Peyer's patch (tissue), 4 donors: ENCODE data around the gene XCL1. TPM values are rescaled to one million over a fixed set of nuclear protein-coding genes. Genes with fewer than 3 reads are reported as not detected.
"Not testable (repeated sequence)": the region's sequence is repeated elsewhere in the genome, so short reads cannot be mapped to it uniquely, and the experiment has no call there.

ENCODE experiments used
- DNase-seq, 3 donors: peaks; one replicate each; pipeline ENCODE4 v3.0.0-alpha.2; 2017 to 2019
- H3K27ac ChIP-seq, 4 donors: fragments of 200-600 bp; sonication (generic); one replicate each; pipeline ENCODE4 v1.5.1; 2016 to 2019
- H3K27me3 ChIP-seq, 2 donors: fragments of 200-600 bp; sonication (generic); one replicate each; pipeline ENCODE4 v1.5.1; 2019
- H3K36me3 ChIP-seq, 3 donors: fragments of 200-600 bp; sonication (generic); one replicate each; pipeline ENCODE4 v1.5.1; 2016 to 2019
- H3K4me1 ChIP-seq, 4 donors: fragments of 200-600 bp; sonication (generic); one replicate each; pipeline ENCODE4 v1.5.1; 2016 to 2019
- H3K4me3 ChIP-seq, 4 donors: fragments of 200-600 bp; sonication (generic); 1 replicate in 3 of 4; 2 replicates in 1 of 4; pipeline ENCODE4 v1.5.1; 2016 to 2019; ENCODE audit warnings: mild to moderate bottlenecking in 1 of 4
- H3K9me3 ChIP-seq, 4 donors: fragments of 200-600 bp; sonication (generic); one replicate each; pipeline ENCODE4 v1.5.1; 2016 to 2019; ENCODE audit warnings: mild to moderate bottlenecking in 1 of 4
- POLR2A ChIP-seq, 2 donors: fragments of 450-650 bp; IDR thresholded peaks; one replicate each; pipeline ENCODE4 v1.5.1; 2017; ENCODE audit warnings: antibody characterized with exemption in 2 of 2, mild to moderate bottlenecking in 2 of 2, moderate library complexity in 2 of 2
- total RNA-seq, 4 donors: library from RNA; depleted of rRNA; stranded (reverse); fragments of >200 nt; gene quantifications; one replicate each; pipeline ENCODE4 v1.1.0, GENCODE V29; 2016
- TF ChIP-seq, protein P1 (sequence below), 6 experiments: fragments of 450-650 bp in 4 of 6; fragments of 200-600 bp in 2 of 6; sonication (generic) in 1 of 6; IDR thresholded peaks; one replicate each; pipeline ENCODE4 v1.5.1; 2017 to 2019; ENCODE audit warnings: antibody characterized with exemption in 6 of 6, mild to moderate bottlenecking in 3 of 6, moderate library complexity in 1 of 6

XCL1 gene
- total RNA-seq, 4 donors from 2014 or later: not detected

- H3K4me3 ChIP-seq: no peak overlapping the region
- H3K27ac ChIP-seq: no peak overlapping the region
- no peaks in the 10 kb centered on the region for H3K36me3 ChIP-seq
- TF ChIP-seq, protein P1, sequence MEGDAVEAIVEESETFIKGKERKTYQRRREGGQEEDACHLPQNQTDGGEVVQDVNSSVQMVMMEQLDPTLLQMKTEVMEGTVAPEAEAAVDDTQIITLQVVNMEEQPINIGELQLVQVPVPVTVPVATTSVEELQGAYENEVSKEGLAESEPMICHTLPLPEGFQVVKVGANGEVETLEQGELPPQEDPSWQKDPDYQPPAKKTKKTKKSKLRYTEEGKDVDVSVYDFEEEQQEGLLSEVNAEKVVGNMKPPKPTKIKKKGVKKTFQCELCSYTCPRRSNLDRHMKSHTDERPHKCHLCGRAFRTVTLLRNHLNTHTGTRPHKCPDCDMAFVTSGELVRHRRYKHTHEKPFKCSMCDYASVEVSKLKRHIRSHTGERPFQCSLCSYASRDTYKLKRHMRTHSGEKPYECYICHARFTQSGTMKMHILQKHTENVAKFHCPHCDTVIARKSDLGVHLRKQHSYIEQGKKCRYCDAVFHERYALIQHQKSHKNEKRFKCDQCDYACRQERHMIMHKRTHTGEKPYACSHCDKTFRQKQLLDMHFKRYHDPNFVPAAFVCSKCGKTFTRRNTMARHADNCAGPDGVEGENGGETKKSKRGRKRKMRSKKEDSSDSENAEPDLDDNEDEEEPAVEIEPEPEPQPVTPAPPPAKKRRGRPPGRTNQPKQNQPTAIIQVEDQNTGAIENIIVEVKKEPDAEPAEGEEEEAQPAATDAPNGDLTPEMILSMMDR (IDR thresholded peaks at IDR 0.05): no peak
- H3K27me3 ChIP-seq: no peaks in the 10 kb centered on the region
- DNase-seq: no peak
- H3K9me3 ChIP-seq: no peaks in the 10 kb centered on the region
- H3K4me1 ChIP-seq: no peaks in the 10 kb centered on the region
These were observed 8.8 kb downstream of the XCL1 start for GRCh38 chr1:168585191-168585590.

- DNase-seq: no peak
- H3K4me1 ChIP-seq: no peaks in the 10 kb centered on the region
- H3K36me3 ChIP-seq: no peaks in the 10 kb centered on the region
- TF ChIP-seq POLR2A (IDR thresholded peaks at IDR 0.05): no peak
- TF ChIP-seq, protein P1 (IDR thresholded peaks at IDR 0.05): no peak
- no peak overlapping the region for H3K4me3 ChIP-seq
- H3K27me3 ChIP-seq: no peaks in the 10 kb centered on the region
- no peaks in the 10 kb centered on the region for H3K9me3 ChIP-seq
- no peak overlapping the region for H3K27ac ChIP-seq
These were observed 9.5 kb downstream of the XCL1 start for GRCh38 chr1:168585937-168586336.

GRCh38 chr1:168589167-168589566, 12.8 kb downstream of the XCL1 start:
- no peaks in the 10 kb centered on the region for H3K9me3 ChIP-seq
- no peaks in the 10 kb centered on the region for H3K27me3 ChIP-seq
- TF ChIP-seq POLR2A (IDR thresholded peaks at IDR 0.05): no peak
- TF ChIP-seq, protein P1 (IDR thresholded peaks at IDR 0.05): no peak
- H3K27ac ChIP-seq: no peak overlapping the region
- DNase-seq: no peak
- no peaks in the 10 kb centered on the region for H3K4me1 ChIP-seq
- H3K36me3 ChIP-seq: no peaks in the 10 kb centered on the region
- H3K4me3 ChIP-seq: no peak overlapping the region

DNA sequence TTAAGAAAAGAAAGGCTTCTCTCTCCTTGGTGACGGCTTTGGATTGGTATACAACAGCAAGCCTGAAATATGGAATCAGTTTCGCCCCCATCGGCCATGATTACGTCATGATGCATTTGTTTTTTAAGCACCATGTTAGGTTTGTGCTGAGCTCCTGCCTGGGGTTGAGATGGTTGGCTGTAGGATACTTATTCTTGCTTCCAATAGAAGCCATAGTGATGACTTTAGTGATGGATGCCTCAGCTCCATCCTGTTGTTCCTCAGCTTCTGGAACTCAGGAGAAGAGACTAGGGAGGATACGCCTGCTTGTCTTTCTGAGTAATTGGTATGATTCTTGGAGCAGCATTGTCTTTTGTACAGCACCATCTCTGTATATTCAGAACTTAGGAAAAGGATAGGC, 14.7 kb downstream of the XCL1 start:
- H3K36me3 ChIP-seq: no peaks in the 10 kb centered on the region
- H3K4me1 ChIP-seq: no peaks in the 10 kb centered on the region
- no peak for DNase-seq
- H3K9me3 ChIP-seq: no peaks in the 10 kb centered on the region
- no peaks in the 10 kb centered on the region for H3K27me3 ChIP-seq
- H3K27ac ChIP-seq: no peak overlapping the region
- H3K4me3 ChIP-seq: no peak overlapping the region
- no peak for TF ChIP-seq POLR2A (IDR thresholded peaks at IDR 0.05)
- TF ChIP-seq, protein P1 (IDR thresholded peaks at IDR 0.05): no peak

DNA sequence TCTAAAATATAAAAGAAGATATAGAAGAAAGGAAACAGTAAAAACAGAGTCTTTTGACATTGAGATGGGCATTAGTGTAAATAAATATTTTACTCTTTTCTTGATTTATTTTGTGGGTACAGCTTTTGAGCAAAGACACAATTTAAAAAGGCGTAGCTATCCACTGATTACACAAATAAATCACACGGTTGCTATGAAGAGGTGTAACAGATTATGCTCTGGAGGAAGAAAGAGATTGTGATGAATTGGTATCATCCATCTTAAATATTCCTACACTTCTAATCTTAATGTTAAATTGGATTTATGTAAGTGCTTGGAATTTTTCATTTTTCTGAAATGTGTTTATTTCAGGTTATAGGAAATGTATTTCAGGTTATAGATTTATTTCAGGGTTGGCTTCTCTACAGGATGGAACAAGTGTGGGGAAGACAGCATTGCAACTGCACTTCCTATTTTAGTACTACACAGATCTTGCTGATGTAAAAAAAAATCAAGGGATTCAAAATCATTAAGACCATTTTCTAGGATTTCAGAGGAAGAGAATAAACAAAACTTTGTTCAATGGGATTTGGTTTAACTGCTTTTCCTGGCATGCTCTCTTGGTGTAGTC, 15.3 kb downstream of the XCL1 start:
- DNase-seq: no peak
- Histone ChIP-seq H3K27ac (no peak overlapping the region), H3K4me3 (no peak overlapping the region), H3K9me3 (no peaks in the 10 kb centered on the region), H3K4me1 (no peaks in the 10 kb centered on the region), H3K27me3 (no peaks in the 10 kb centered on the region), H3K36me3 (no peaks in the 10 kb centered on the region)
- no peak for TF ChIP-seq POLR2A (IDR thresholded peaks at IDR 0.05)
- TF ChIP-seq, protein P1 (IDR thresholded peaks at IDR 0.05): no peak

GRCh38 chr1:168595403-168595802, 19.0 kb downstream of the XCL1 start:
- H3K36me3 ChIP-seq, H3K27me3 ChIP-seq, H3K4me1 ChIP-seq, H3K9me3 ChIP-seq, DNase-seq, H3K27ac ChIP-seq, H3K4me3 ChIP-seq: not testable (repeated sequence)
